ENCODE measurements around the gene MRPL24. TPM values are rescaled to one million over a fixed set of nuclear protein-coding genes. Genes with fewer than 3 reads are reported as not detected.

Gene MRPL24
- total RNA-seq, 2 donors from 2014 or later, result 55.0 to 67.1 TPM

GRCh38 chr1:156703741-156704140 lies 37.1 kb downstream of the MRPL24 start:
- 33% methylated on average over 4 of the region's 4 CpGs for WGBS
- intact Hi-C loops (cut with DNase I), result no loop called here
- Histone ChIP-seq H3K4me3 (no peak overlapping the region), H3K9me3 (no peaks in the 10 kb centered on the region), H3K4me1 (replicated peaks) (peaks cover 10% of the 10 kb centered on the region), H3K27me3 (replicated peaks; ENCODE audit: insufficient read depth) (no peaks in the 10 kb centered on the region), H3K36me3 (no peaks in the 10 kb centered on the region), H3K27ac (no peak overlapping the region)
- DNase-seq (ENCODE audit: low spot score), result no peak
- TF ChIP-seq POLR2AphosphoS5 (IDR thresholded peaks at IDR 0.05), result no peak
- TF ChIP-seq CTCF (IDR thresholded peaks at IDR 0.05), result no peak
- TF ChIP-seq POLR2A (IDR thresholded peaks at IDR 0.05), result no peak

GRCh38 chr1:156703336-156703735 lies 37.6 kb downstream of the MRPL24 start:
- H3K4me3 ChIP-seq, result no peak overlapping the region
- no peak overlapping the region for H3K27ac ChIP-seq
- peaks cover 10% of the 10 kb centered on the region for H3K4me1 ChIP-seq (replicated peaks)
- no peak for DNase-seq (ENCODE audit: low spot score)
- 46% methylated on average over 4 of the region's 4 CpGs for WGBS
- TF ChIP-seq POLR2A (IDR thresholded peaks at IDR 0.05) (no peak), POLR2AphosphoS5 (IDR thresholded peaks at IDR 0.05) (no peak), CTCF (IDR thresholded peaks at IDR 0.05) (no peak)
- no peaks in the 10 kb centered on the region for H3K9me3 ChIP-seq
- intact Hi-C loops (cut with DNase I), result no loop called here
- H3K27me3 ChIP-seq (replicated peaks; ENCODE audit: insufficient read depth), result no peaks in the 10 kb centered on the region
- no peaks in the 10 kb centered on the region for H3K36me3 ChIP-seq

GRCh38 chr1:156700736-156701531 lies 40.0 kb downstream of the MRPL24 start:
- Histone ChIP-seq H3K4me3 (no peak overlapping the region), H3K9me3 (no peaks in the 10 kb centered on the region), H3K36me3 (no peaks in the 10 kb centered on the region), H3K4me1 (replicated peaks) (peaks cover 10% of the 10 kb centered on the region), H3K27me3 (replicated peaks; ENCODE audit: insufficient read depth) (no peaks in the 10 kb centered on the region), H3K27ac (no peak overlapping the region)
- intact Hi-C loops (cut with DNase I), result no loop called here
- DNase-seq (ENCODE audit: low spot score), result no peak
- TF ChIP-seq POLR2AphosphoS5 (IDR thresholded peaks at IDR 0.05) (no peak), POLR2A (IDR thresholded peaks at IDR 0.05) (no peak), CTCF (IDR thresholded peaks at IDR 0.05) (no peak)
- 58% methylated on average over 6 of the region's 8 CpGs for WGBS

- H3K27ac ChIP-seq, result no peak overlapping the region
These were observed 41.9 kb downstream of the MRPL24 start for GRCh38 chr1:156698995-156699394.

More at GRCh38 chr1:156698995-156699394, 41.9 kb downstream of the MRPL24 start:
- H3K27me3 ChIP-seq (replicated peaks; ENCODE audit: insufficient read depth), result no peaks in the 10 kb centered on the region
- no peak for TF ChIP-seq CTCF (IDR thresholded peaks at IDR 0.05)
- no peak for TF ChIP-seq POLR2AphosphoS5 (IDR thresholded peaks at IDR 0.05)
- TF ChIP-seq POLR2A (IDR thresholded peaks at IDR 0.05), result no peak
- no peaks in the 10 kb centered on the region for H3K4me1 ChIP-seq (replicated peaks)
- intact Hi-C loops (cut with DNase I), result loop anchor here (10.0 kb wide), 1 partner anchor 166 kb away; the partner anchor contains the start of gene NTRK1
- no peak for DNase-seq (ENCODE audit: low spot score)
- no peak overlapping the region for H3K4me3 ChIP-seq
- no peaks in the 10 kb centered on the region for H3K9me3 ChIP-seq
- H3K36me3 ChIP-seq, result no peaks in the 10 kb centered on the region
- 86% methylated on average over 1 of the region's 1 CpG for WGBS

Data from prostate gland (tissue), 2 donors.